Skeletal muscle cell (primary cell): ENCODE measurements around the gene C3orf62.
A peak's percentile ranks its signal among the peaks of the same experiment; 100 is the strongest.

Experiments used
- DNase-seq: peaks from one replicate; pipeline ENCODE4 v3.0.0-alpha.2; 2010; ENCODE audit warnings: low read depth
- H3K4me3 ChIP-seq: 2 replicates; pipeline ENCODE4 v1.5.1; 2011; ENCODE audit warnings: low read depth, mild to moderate bottlenecking, control low read depth, low read length, moderate library complexity

C3orf62 gene

DNA sequence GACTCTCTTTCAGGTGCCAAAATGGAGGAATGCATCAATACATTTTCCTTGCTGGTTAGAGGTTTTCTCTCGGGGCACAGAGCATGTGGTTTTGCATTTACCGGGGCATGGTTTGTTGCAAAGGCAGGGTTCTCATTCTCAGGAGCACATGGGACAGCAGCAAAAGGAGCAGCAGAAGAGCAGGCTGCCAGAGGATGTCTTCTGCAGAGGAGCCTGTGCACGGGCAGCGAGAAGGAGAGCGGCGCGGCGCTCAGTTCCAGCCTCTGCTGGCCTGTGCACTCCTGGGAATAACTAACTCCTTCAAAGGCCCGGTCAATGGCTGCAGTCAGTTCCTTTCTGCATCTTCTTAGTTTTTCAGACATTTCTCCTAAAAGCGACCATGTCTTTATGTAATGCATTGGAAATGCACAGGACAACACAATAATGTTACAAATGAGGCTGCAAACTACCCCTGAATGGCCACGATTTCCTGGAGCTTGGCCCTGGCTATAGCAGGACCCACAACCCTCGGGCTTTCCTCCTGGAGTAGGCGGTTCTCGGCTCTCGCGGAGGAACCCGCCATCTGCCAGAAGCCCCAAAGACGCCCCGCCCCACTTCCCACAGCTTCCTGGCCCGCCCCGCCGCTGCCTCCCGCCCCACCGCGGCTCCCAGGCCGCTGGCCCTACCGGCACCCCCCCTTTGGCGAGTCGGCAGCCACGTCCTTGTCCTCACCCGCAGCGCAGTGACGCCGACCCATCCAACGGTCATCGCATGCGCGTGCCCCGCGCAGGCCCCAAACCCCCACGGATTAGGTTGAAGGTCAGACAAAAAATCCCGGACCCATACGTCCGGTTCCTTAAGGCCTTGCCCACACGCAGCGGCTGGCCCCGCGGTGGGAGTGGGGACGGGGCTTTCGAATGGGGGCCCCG lies at the start of gene C3orf62:
Gene C3orf62 (minus strand): TSS at position 758 of the 908 bp plus-strand sequence. CDS start 360 bp downstream, at position 398.
- peak within 1 kb of the TSS; percentile 48 for H3K4me3 ChIP-seq
- DNase-seq: peak; percentile 36

DNA sequence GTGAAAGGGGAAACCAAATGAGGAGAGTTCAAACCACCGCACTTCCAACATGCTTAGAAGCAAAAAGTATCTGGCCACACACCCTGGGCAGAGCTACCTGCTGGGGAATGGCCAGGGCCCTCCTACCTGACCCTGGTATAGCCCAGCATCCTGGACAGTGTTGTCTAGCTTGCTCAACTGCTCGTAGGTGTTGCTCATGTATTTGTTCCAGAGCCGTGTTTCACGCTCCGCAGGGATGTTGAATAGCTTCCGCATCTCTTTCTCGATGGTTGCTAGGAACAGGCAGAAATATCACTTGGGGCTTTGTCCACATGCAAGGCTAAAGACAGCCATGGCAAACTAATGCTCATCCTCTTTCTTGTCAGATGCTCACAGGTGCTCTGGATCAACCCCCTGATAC lies 47.7 kb upstream of the C3orf62 start:
- no peak overlapping the region for H3K4me3 ChIP-seq
- DNase-seq: no peak

DNA sequence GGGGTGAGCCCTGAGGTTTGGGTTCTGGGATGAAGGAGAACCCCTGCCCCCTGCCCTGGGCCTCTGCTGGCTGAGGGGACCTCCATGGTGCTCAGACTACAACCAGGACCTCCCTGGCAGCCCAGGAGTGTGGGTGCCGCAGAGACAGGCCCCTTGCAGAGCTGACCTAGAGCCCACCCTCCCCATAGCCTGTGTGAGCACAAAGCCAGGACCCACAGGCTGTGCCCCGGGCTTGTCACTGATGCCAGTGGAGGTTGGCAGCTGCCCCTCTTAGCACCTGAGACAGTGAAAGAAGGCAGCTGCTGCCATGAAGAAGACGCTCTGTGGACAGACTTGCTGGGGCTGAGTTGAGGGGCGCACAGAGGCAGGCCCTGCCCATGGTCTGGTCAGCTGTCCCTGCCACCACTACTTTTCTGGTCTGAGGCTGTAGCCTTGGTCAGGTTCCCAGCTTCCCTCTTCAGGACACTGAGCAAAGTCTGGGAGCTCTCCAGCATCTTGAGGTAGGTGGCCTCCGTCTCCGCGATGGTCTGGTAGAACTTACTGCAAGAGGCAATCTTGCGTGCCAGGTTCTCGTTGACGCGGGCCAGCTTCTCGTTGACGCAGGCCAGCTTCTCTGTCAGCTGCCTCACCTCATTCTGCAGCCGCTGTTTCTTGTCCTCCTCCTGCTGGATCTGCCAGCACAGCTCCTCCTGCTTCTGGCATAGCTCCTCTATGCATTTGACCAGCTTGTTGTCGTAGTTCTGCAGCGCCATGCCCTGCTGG lies 39.8 kb upstream of the C3orf62 start:
- no peak overlapping the region for H3K4me3 ChIP-seq
- no peak for DNase-seq

DNA sequence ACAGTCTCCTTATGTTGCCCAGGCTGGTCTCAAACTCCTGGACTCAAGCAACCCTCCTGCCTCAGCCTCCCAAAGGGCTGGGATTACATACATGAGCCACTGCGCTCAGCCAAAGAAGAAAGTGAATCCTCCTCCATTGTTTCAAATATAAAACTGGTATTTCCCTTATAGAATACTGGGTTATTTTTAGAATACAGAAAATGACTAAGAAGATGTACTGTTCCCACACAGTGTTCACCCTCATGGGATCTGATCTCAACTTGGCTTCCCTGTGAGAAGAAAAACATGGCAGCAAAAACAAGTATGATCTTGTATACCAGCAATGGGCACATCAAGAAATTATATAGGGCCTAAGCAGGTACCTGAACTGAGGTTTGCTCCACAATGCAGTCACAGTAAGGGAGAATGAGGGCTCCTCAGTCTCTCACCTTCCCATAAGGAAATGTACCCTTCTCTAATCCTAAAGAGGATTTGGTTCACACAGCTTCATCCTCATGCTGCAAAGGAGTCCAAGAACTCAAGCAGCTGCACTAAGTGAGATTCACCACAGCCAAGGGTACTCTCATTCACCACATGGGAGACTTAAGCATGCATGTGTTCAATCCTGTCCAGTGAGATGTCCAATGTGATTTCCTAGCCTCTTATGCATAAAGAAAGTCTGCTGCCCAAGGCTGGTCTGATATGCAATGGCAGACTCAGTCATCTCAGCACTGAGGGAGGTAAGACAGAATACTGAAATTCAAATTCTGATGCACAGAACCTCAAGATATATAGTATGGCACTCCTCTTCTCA lies 37.1 kb upstream of the C3orf62 start:
- peak; percentile 56 for DNase-seq
- H3K4me3 ChIP-seq: no peak overlapping the region

DNA sequence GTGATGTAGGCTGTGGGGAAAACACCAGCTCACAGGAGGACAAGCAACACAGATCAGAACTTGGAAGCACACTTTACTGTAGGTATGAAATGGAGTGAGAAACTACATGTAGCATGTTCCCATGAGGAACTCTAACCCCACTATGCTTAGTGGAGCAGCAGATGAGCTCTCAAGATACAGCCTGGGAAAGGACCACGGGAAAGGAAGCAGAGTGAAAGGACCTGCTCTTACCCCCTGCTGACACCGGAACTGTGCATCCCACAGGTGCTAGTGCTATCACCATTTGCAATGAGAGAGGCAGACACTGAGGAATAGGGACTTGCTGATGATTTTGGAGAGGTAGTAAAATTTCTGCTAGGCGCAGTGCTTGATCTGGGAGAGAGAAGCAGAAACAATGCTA lies 34.3 kb upstream of the C3orf62 start:
- H3K4me3 ChIP-seq: no peak overlapping the region
- no peak for DNase-seq

DNA sequence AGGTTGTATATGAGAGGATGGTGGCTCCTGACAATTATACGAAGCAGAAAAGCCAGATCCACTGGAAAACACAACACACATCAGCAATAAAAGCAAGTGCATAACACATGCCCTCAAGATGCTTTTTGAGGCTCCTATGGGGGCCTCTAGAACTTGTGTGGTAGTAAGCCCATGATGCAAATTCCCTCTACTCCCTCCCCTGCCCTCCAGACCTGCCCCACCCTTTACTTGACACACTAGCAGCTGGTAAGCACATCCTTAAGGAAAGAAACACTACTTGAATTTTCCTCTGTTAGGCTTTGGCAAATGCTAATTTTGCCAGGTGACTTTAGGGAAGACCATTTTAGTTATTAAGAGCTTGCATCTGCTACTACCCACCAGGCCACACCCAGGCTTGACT lies 33.6 kb upstream of the C3orf62 start:
- H3K4me3 ChIP-seq: no peak overlapping the region
- no peak for DNase-seq

DNA sequence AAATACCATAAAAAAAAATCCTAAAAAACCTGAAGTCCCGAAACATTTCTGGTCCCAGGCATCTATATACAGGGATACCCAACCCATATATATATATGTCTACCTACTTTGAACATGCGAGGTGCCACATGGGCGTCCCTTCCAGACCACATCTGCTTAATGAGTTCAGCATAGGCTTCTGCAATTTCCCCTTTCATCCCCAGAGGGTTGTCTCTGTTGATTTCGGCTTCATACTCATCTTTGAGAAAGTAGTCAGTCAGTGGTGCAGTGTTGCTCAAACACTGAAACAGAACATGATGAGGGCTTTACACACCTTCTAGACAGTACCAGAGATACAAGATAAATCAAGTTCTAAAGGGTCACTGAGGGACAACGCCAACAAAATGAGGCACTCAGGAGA lies 28.6 kb upstream of the C3orf62 start:
- H3K4me3 ChIP-seq: no peak overlapping the region
- no peak for DNase-seq

DNA sequence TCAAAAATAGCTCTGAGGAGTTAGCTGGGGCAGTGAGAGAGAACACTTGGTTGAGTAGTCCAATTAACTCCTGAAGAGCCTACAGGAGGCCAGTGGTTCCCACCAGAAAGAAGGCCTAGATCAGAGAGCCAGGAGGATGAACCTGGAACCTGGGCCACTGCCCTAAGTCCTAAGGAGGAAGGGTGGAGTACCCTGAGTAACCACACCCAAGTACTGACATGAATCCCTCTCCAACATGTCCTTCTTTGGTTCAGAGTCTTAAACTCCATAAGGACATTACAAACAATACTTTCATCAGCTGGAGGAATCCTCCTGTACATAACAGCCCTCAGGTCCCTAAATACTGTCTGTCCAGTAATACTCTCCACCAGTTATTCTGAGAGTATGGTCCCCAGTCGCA lies 25.6 kb upstream of the C3orf62 start:
- no peak overlapping the region for H3K4me3 ChIP-seq
- no peak for DNase-seq

DNA sequence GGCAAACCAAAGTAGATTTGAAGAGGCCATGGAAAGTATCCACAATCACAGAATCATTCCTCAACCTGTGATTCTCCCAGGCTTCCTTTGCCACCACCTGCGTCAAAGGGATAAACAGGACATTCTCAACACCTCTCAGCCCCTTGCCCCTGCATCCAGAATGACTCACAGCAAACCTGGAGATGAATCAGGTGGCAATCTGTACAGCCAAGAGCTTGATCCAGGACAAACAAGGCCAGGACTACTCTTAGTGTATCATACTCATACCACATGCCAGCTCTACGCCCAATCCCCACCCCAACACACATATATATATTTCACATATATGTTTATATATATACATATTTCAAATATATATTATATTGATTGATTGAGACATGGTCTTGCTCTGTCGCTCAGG lies 23.6 kb upstream of the C3orf62 start:
- H3K4me3 ChIP-seq: no peak overlapping the region
- no peak for DNase-seq

DNA sequence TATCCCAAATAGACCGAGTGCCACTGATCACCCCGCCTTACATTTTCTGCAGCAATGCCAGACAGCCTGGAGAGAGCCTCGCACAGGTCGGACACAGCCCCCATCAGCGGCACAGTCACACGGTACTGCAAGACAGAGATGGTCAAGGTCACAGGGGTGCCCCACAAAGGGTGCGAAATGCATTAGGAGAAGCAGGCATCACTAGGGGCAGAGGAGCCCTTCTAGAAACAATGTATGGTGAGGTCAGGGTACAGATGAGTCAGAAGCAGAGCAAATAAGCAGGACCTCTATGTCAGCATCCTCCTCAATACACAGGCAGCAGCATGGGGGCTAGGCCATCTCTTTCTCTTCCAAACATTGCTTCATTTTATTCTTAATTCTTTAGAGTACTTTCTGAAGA lies 21.5 kb upstream of the C3orf62 start:
- no peak for DNase-seq
- H3K4me3 ChIP-seq: no peak overlapping the region

DNA sequence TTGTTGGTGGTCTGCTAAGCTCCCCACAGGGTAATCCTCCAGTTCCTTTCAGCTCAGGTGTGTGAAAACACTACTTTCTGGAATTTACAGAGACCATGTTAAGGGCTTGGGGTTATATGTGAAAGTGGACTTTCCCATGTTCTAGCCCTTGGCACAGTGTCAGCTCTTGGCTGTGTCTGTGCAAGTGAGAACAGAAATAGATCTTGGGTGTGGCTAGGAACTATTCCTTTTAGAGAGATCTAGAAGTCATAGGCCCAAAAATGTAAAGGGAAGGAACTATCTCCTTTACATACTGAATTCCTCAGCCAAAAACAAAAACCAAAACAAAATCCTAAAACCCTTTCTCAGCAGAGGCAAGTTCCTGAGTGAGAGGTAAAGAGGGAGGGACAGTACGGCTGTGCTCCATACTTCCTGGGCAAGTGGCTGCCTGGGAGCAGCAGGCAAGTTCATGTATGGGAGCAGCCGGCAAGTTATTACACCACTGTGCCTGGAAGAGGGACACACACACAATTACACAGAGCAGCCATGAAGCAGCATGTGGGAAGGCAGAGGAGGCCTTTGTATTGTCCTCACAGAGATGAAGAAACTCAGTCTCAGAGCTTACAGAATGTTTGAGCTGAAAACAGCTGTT lies 19.9 kb upstream of the C3orf62 start:
- H3K4me3 ChIP-seq: no peak overlapping the region
- no peak for DNase-seq

DNA sequence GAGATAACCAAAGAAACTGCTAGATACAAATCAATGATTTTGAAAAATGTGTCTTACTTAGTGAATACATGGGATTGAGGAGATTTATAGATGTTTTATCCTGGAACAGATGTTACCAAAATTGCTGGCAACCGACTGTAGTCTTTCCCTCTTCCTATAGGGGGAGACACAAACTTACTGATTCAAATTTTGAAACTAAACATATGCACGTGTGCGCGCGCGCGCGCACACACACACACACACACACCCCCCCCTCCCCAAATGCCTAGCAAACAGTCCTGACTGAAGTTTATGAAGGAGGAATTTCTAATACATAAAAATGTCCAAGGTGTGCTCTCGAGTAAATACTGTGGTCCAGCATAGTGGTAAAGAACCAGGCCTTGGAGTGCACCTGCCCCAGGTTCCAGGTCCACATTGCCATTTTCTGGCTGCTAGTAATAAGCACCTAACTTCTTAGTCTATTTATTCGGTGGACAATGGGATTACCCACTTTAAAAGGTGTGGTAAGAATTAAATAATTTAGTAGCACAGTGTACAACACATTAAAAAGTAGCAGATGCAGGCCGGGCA lies 18.5 kb upstream of the C3orf62 start:
- no peak overlapping the region for H3K4me3 ChIP-seq
- no peak for DNase-seq

DNA sequence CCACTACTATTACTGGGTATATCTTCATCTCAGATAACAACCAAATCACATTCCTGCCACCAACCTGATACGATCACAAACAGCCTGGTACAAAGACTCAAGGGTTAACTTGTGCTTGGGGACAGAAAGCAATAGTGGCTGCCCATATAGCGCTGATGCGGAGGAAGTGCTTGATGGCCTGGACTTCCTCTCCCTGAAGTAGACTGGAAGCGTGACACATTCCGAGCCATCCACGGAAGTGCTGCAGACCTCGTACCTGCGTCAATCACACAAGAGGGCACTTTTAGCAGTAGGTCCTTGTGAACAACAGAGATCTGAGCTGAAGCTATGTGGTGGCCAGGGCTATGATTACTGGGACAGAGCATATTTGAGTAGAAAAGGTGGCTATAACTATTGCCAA lies 17.3 kb upstream of the C3orf62 start:
- no peak for DNase-seq

DNA sequence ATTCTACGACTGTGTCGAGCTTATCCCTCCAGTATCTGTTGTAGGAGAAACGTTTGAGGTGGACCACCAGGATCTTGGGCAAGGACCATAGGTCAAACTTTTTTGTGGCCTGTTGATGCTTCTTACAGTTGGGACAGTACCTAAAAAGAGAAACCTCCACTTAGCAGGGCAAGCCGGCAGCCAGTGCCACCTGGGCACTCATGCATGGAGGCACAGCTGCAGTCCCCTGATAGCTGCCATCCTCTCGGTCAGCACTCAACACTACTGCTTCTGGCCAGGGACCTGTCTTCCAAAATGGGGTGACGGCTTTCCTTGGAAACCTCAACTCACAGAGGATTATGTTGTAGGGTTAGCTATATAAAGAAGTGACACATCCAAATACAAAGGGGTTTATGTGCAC lies 7.0 kb upstream of the C3orf62 start:
- H3K4me3 ChIP-seq: no peak overlapping the region
- DNase-seq: no peak

More for the DNA sequence above, 17.3 kb upstream of the C3orf62 start:
- no peak overlapping the region for H3K4me3 ChIP-seq

DNA sequence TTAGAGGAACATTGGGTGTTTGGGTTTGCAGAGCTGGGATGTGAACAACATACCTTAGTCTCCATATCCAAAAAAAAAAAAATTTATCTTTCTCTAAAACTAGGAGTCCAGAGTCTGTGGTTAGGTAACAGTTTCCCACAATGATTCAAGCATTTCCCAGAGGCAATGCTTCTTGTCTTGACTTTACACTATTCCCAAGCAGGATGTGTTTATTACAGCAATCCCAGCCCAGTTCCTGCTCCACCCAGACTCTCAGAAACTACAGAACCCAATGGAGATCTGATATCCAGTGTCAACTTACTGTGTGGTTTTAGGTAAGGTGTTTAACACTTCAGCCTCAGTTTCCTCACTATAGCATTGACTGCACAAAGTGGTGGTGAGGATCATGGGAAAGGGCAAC lies 2.3 kb upstream of the C3orf62 start:
- DNase-seq: no peak
- H3K4me3 ChIP-seq: no peak overlapping the region

DNA sequence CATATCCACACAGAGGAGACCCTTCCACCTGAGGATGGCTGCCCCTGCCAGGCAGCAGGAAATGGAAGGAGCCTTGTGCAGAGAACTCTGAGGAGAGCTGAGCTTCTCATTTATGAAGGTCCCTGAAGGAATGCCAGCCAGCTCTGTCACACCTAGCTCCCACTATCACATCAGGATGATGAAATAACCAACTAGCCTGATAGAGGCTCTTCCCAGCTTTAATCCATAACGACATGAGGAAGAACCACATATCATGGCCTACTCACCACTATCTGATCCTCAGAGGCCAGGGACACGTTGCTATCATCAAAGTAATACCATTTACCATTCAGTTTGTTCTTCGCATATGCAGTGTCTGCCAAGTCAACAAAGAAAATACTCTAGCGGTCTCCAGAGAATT lies 1.5 kb upstream of the C3orf62 start:
- DNase-seq: no peak
- H3K4me3 ChIP-seq: no peak overlapping the region

DNA sequence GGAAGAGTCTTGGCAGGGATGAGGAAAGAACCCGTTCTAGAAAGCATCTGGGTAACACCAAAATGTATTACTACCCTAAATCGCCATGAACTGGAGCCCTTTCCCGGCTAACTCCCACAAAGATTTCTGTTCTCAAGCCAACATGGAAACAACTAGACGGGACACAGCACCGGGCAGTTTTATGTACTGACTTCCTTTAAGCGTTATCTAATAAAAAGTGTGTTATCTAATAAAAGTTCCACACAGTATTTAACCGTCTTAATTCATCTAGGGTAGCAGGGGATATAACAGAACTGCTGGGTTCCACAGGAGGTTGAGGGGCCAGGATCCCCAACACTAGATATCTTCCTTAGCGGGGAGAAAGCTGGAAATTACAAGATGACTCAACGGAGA lies 347 bp upstream of the C3orf62 start:
- peak overlapping the region; percentile 48 for H3K4me3 ChIP-seq
- DNase-seq: no peak

DNA sequence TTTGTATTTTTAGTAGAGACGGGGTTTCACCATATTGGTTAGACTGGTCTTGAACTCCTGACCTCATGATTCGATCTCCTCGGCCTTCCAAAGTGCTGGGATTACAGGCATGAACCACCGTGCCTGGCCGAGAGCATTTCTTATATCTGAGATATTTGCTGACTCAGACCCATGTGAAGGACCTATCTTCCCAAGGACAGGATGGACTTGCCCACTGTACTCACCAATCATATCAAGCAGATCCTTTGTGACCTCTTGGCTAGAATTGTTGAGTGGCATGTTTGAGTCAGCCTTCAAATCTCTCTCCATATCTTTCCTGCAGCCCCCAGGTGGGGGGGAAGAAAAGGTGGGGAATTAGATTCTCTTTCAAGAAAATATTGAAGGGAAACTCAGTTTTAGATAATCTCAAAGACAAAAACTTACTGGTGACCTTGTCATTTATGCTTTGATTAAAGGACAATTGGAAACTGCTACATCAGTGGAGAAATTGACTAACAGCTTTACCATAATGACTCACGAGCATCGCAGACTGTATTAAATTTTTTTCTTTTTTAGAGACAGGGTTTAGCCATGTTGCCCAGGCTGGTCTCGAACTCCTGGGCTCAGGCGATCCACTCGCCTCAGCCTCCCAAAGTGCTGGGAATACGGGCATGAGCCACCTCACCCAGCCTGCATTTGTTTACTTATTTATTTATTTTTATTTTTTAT lies 3.1 kb downstream of the C3orf62 start:
- no peak overlapping the region for H3K4me3 ChIP-seq

DNA sequence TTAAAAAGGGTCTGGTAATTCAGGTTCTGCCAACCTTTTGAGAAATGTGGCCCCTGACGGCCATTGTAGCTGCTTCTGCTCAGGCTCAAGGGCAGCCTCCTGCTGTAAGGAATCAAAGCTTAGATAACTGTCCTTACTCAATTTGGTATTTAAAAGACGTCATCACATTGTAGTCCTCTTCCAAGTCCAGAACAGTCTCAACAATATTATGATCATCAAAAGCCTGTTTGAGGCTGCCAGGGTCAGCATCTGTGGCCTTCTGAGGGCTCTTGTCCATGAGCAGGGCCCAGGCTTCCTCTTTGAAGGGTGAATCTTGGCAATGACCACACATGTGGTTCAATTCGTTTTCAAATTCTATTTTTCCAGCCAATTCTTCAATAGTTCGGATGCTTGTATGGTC lies 6.0 kb downstream of the C3orf62 start:
- no peak overlapping the region for H3K4me3 ChIP-seq
- no peak for DNase-seq

More for the DNA sequence above, 3.1 kb downstream of the C3orf62 start:
- no peak for DNase-seq
